K562 (cell line): ENCODE measurements around the gene NEK5. TPM values are rescaled to one million over a fixed set of nuclear protein-coding genes. Genes with fewer than 3 reads are reported as not detected.
A peak's percentile ranks its signal among the peaks of the same experiment; 100 is the strongest.

Experiments
- ATAC-seq: fragments of 200-7000 bp; cut with Tn5 transposase; 3 replicates; pipeline ENCODE4 v1.9.1; 2020; ENCODE audit warnings: moderate library complexity
- BruUV-seq: library from RNA; stranded (reverse); fragments of 400-500 nt; replicated peaks from 2 replicates; lab custom pipeline; 2021; lab: Mats Ljungman, UMichigan
- CTCF ChIA-PET: fragments of 300-600 bp; formaldehyde crosslinking; extraction: SDS; loops from one replicate; lab custom pipeline; 2021; ENCODE audit warnings: low intra/inter-chr PET ratio; lab: Yijun Ruan, JAX
- POLR2A ChIA-PET: fragments of 300-600, 350-650 bp; sonication (Branson Sonifier 250); formaldehyde crosslinking; extraction: SDS; loops from one replicate; lab custom pipeline; 2021; ENCODE audit warnings: antibody characterized with exemption, inconsistent platforms; lab: Yijun Ruan, JAX
- DNase-seq, 4 experiments: peaks; one replicate each; pipeline versions ENCODE4 v3.0.0 to v3.0.0-alpha.2; 2011 to 2018; ENCODE audit warnings: low spot score in 3 of 4, mixed read lengths in 3 of 4; ENCODE audit errors: extremely low read depth in 1 of 4
- FAIRE-seq: peaks from 2 replicates; lab custom pipeline; 2011; peaks lifted over from hg19 to GRCh38; lab: Jason Lieb, UNC
- H2AFZ ChIP-seq: 2 replicates; pipeline ENCODE4 v1.6.0; 2011; ENCODE audit warnings: low read depth, low read length, control low read depth, inconsistent platforms
- H3K27ac ChIP-seq: fragments of 200-600 bp; 3 replicates; pipeline ENCODE4 v1.8.0; 2011; ENCODE audit warnings: low read depth, mild to moderate bottlenecking, control low read depth, inconsistent platforms, low read length, moderate library complexity, mixed read lengths; ENCODE audit errors: extremely low read depth
- H3K27me3 ChIP-seq, 2 experiments: fragments of 300-600 bp in 1 of 2; 2 replicates in 1 of 2; 3 replicates in 1 of 2; pipeline versions ENCODE4 v1.6.0 to v1.8.0; 2011; ENCODE audit warnings: inconsistent platforms in 2 of 2, low read length in 2 of 2, mild to moderate bottlenecking in 1 of 2, mixed read lengths in 1 of 2, moderate library complexity in 1 of 2; ENCODE audit not compliant: control insufficient read depth in 2 of 2, insufficient read depth in 2 of 2
- H3K36me3 ChIP-seq: fragments of 300-600 bp; 3 replicates; pipeline ENCODE4 v1.8.0; 2011; ENCODE audit warnings: mild to moderate bottlenecking, low read length, inconsistent platforms; ENCODE audit not compliant: control insufficient read depth, insufficient read depth
- H3K4me1 ChIP-seq, 2 experiments: fragments of 200-600 bp in 1 of 2; replicated peaks in 1 of 2; 2 replicates in 1 of 2; 3 replicates in 1 of 2; pipeline versions ENCODE4 v1.5.1 to v1.8.0; 2011; ENCODE audit warnings: inconsistent platforms in 2 of 2, low read length in 2 of 2, mild to moderate bottlenecking in 1 of 2, mixed read lengths in 1 of 2, moderate library complexity in 1 of 2; ENCODE audit not compliant: control insufficient read depth in 2 of 2, insufficient read depth in 2 of 2
- H3K4me2 ChIP-seq: 2 replicates; pipeline ENCODE4 v1.6.1; 2011; ENCODE audit warnings: low read length, control low read depth, inconsistent platforms, mixed read lengths; ENCODE audit not compliant: insufficient read depth
- H3K4me3 ChIP-seq: fragments of 200-600 bp; sonication (generic), shearing (Covaris generic); 2 replicates; pipeline ENCODE4 v1.5.1; 2016; ENCODE audit warnings: control low read depth, inconsistent platforms
- H3K79me2 ChIP-seq: fragments of 200-600 bp; 3 replicates; pipeline ENCODE4 v1.8.0; 2011; ENCODE audit warnings: low read length, inconsistent platforms; ENCODE audit not compliant: control insufficient read depth, insufficient read depth
- H3K9ac ChIP-seq, 2 experiments: 2 replicates each; pipeline versions ENCODE4 v1.6.0 to v1.6.1; 2011; ENCODE audit warnings: low read depth in 2 of 2, low read length in 2 of 2, control low read depth in 1 of 2, inconsistent platforms in 1 of 2, mild to moderate bottlenecking in 1 of 2, mixed read lengths in 1 of 2; ENCODE audit not compliant: insufficient read depth in 1 of 2
- H3K9me1 ChIP-seq: one replicate; pipeline ENCODE4 v1.6.0; 2011; ENCODE audit warnings: inconsistent platforms, mild to moderate bottlenecking, low read length, moderate library complexity; ENCODE audit not compliant: control insufficient read depth, insufficient read depth
- H3K9me3 ChIP-seq: replicated peaks from 2 replicates; pipeline ENCODE4 v1.5.1; 2011; ENCODE audit warnings: low read depth, low read length, inconsistent platforms; ENCODE audit not compliant: control insufficient read depth, insufficient read depth
- H4K20me1 ChIP-seq: replicated peaks from 2 replicates; pipeline ENCODE4 v1.6.1; 2011; ENCODE audit warnings: low read length, inconsistent platforms, mixed read lengths; ENCODE audit not compliant: control insufficient read depth, insufficient read depth
- CTCF ChIP-seq, 3 experiments: IDR thresholded peaks in 2 of 3; conservative IDR thresholded peaks in 1 of 3; 2 replicates each; pipeline ENCODE4 v1.5.1; 2011 to 2012; ENCODE audit warnings: low read length in 3 of 3, mild to moderate bottlenecking in 3 of 3, control low read depth in 2 of 3, improper control_type of control experiment in 1 of 3, inconsistent platforms in 1 of 3, low read depth in 1 of 3, mixed read lengths in 1 of 3, moderate library complexity in 1 of 3; ENCODE audit not compliant: insufficient read depth in 2 of 3
- GATA2 ChIP-seq: sonication (generic); formaldehyde crosslinking; IDR thresholded peaks from 2 replicates; pipeline ENCODE4 v1.4.0; 2020; ENCODE audit warnings: mild to moderate bottlenecking, missing genetic modification reagents
- RNF2 ChIP-seq: sonication (generic); IDR thresholded peaks from 2 replicates; pipeline ENCODE4 v1.6.1; 2016
- WGBS: fragments of 100-300 bp; shearing (Covaris generic); methylation state at CpG from one replicate; pipeline ENCODE4 v1.1.6; 2016; ENCODE audit warnings: low coverage, mixed read lengths; ENCODE audit not compliant: insufficient coverage; ENCODE audit errors: missing lambda C conversion rate; 5-methylcytosine and 5-hydroxymethylcytosine counted together
- in situ Hi-C: fragments of 300-500 bp; cut with MboI; formaldehyde crosslinking; loops from 4 replicates; pipeline ENCODE4 v1.15.0; 2018; ENCODE audit warnings: inconsistent platforms, mixed read lengths
- intact Hi-C: fragments of 100-400 bp; cut with micrococcal nuclease; formaldehyde crosslinking; loops from 2 replicates; pipeline ENCODE4 v1.14.2; 2022
- polyA plus RNA-seq, 8 experiments: library from polyadenylated mRNA; depleted of rRNA in 4 of 8; stranded (reverse) in 5 of 8; unstranded in 3 of 8; fragments of >200 nt; fragmentation: Nextera tagmentation in 2 of 8; fragmentation: Illumina TruSeq in 1 of 8; extraction: Ambion mirVana in 2 of 8; extraction: Trizol in 1 of 8; gene quantifications; 2 replicates each; pipeline versions ENCODE4 v1.2.1 to v1.2.3, GENCODE V29; 2011 to 2014; ENCODE audit warnings: inconsistent platforms in 1 of 8, missing spikeins in 1 of 8
- total RNA-seq, 7 experiments: library from RNA; depleted of rRNA in 6 of 7; stranded (reverse); fragments of >200 nt in 6 of 7; fragmentation: Illumina TruSeq in 2 of 7; extraction: Trizol in 2 of 7; gene quantifications; 2 replicates each; pipeline versions ENCODE4 v1.2.1 to v1.2.3, GENCODE V29; 2011 to 2021; ENCODE audit warnings: low replicate concordance in 1 of 7
- TF ChIP-seq, protein P1 (sequence below): fragments of 450-650 bp; formaldehyde crosslinking; IDR thresholded peaks from 2 replicates; pipeline ENCODE4 v1.4.0; 2022; ENCODE audit warnings: mild to moderate bottlenecking, moderate library complexity
- TF ChIP-seq, protein P2 (sequence below): fragments of 450-650 bp; IDR thresholded peaks from 2 replicates; pipeline ENCODE4 v1.6.1; 2016; ENCODE audit warnings: mild to moderate bottlenecking, moderate library complexity
- TF ChIP-seq, protein P3 (sequence below): sonication (generic); formaldehyde crosslinking; IDR thresholded peaks from 2 replicates; pipeline ENCODE4 v1.5.0; 2020; ENCODE audit warnings: missing genetic modification reagents

NEK5 gene
- total and polyA plus RNA-seq, 9 of the 15 experiments (the other 6 are each of a cell fraction or from before 2014, with no cell fraction given) = 0.09 to 0.44 (median 0.33) TPM

GRCh38 chr13:52026246-52026626 is 102.6 kb downstream of the NEK5 start:
- intact Hi-C loops (no loop called here), in situ Hi-C loops (no loop called here)
- WGBS = 96% methylated on average over 3 of the region's 3 CpGs
- peak in 1 of 4 experiments; percentile 15 for DNase-seq
- TF ChIP-seq GATA2 (CRISPR knock-in tag) (no peak), RNF2 (no peak), CTCF (IDR thresholded peaks at IDR 0.05 in 2 of 3, conservative IDR thresholded peaks at IDR 0.05 in 1 of 3; ENCODE audit: insufficient read depth in 2 of 3, low read depth in 1 of 3, low read length in 3 of 3) (peak in 1 of 3 experiments; percentile 35; a peak in 2 of 6 replicates)
- TF ChIP-seq, protein P1, sequence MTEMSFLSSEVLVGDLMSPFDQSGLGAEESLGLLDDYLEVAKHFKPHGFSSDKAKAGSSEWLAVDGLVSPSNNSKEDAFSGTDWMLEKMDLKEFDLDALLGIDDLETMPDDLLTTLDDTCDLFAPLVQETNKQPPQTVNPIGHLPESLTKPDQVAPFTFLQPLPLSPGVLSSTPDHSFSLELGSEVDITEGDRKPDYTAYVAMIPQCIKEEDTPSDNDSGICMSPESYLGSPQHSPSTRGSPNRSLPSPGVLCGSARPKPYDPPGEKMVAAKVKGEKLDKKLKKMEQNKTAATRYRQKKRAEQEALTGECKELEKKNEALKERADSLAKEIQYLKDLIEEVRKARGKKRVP (CRISPR knock-in tag) = no peak
- TF ChIP-seq, protein P2, sequence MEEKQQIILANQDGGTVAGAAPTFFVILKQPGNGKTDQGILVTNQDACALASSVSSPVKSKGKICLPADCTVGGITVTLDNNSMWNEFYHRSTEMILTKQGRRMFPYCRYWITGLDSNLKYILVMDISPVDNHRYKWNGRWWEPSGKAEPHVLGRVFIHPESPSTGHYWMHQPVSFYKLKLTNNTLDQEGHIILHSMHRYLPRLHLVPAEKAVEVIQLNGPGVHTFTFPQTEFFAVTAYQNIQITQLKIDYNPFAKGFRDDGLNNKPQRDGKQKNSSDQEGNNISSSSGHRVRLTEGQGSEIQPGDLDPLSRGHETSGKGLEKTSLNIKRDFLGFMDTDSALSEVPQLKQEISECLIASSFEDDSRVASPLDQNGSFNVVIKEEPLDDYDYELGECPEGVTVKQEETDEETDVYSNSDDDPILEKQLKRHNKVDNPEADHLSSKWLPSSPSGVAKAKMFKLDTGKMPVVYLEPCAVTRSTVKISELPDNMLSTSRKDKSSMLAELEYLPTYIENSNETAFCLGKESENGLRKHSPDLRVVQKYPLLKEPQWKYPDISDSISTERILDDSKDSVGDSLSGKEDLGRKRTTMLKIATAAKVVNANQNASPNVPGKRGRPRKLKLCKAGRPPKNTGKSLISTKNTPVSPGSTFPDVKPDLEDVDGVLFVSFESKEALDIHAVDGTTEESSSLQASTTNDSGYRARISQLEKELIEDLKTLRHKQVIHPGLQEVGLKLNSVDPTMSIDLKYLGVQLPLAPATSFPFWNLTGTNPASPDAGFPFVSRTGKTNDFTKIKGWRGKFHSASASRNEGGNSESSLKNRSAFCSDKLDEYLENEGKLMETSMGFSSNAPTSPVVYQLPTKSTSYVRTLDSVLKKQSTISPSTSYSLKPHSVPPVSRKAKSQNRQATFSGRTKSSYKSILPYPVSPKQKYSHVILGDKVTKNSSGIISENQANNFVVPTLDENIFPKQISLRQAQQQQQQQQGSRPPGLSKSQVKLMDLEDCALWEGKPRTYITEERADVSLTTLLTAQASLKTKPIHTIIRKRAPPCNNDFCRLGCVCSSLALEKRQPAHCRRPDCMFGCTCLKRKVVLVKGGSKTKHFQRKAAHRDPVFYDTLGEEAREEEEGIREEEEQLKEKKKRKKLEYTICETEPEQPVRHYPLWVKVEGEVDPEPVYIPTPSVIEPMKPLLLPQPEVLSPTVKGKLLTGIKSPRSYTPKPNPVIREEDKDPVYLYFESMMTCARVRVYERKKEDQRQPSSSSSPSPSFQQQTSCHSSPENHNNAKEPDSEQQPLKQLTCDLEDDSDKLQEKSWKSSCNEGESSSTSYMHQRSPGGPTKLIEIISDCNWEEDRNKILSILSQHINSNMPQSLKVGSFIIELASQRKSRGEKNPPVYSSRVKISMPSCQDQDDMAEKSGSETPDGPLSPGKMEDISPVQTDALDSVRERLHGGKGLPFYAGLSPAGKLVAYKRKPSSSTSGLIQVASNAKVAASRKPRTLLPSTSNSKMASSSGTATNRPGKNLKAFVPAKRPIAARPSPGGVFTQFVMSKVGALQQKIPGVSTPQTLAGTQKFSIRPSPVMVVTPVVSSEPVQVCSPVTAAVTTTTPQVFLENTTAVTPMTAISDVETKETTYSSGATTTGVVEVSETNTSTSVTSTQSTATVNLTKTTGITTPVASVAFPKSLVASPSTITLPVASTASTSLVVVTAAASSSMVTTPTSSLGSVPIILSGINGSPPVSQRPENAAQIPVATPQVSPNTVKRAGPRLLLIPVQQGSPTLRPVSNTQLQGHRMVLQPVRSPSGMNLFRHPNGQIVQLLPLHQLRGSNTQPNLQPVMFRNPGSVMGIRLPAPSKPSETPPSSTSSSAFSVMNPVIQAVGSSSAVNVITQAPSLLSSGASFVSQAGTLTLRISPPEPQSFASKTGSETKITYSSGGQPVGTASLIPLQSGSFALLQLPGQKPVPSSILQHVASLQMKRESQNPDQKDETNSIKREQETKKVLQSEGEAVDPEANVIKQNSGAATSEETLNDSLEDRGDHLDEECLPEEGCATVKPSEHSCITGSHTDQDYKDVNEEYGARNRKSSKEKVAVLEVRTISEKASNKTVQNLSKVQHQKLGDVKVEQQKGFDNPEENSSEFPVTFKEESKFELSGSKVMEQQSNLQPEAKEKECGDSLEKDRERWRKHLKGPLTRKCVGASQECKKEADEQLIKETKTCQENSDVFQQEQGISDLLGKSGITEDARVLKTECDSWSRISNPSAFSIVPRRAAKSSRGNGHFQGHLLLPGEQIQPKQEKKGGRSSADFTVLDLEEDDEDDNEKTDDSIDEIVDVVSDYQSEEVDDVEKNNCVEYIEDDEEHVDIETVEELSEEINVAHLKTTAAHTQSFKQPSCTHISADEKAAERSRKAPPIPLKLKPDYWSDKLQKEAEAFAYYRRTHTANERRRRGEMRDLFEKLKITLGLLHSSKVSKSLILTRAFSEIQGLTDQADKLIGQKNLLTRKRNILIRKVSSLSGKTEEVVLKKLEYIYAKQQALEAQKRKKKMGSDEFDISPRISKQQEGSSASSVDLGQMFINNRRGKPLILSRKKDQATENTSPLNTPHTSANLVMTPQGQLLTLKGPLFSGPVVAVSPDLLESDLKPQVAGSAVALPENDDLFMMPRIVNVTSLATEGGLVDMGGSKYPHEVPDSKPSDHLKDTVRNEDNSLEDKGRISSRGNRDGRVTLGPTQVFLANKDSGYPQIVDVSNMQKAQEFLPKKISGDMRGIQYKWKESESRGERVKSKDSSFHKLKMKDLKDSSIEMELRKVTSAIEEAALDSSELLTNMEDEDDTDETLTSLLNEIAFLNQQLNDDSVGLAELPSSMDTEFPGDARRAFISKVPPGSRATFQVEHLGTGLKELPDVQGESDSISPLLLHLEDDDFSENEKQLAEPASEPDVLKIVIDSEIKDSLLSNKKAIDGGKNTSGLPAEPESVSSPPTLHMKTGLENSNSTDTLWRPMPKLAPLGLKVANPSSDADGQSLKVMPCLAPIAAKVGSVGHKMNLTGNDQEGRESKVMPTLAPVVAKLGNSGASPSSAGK = 0 out of 2 replicates have a peak, but pooled peaks have one; percentile 7
- TF ChIP-seq, protein P3, sequence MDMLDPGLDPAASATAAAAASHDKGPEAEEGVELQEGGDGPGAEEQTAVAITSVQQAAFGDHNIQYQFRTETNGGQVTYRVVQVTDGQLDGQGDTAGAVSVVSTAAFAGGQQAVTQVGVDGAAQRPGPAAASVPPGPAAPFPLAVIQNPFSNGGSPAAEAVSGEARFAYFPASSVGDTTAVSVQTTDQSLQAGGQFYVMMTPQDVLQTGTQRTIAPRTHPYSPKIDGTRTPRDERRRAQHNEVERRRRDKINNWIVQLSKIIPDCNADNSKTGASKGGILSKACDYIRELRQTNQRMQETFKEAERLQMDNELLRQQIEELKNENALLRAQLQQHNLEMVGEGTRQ = no peak
- peak; percentile 35 for FAIRE-seq
- no peak overlapping the region for H3K9ac ChIP-seq
- H3K27me3 ChIP-seq = no peaks in the 10 kb centered on the region
- H3K27ac ChIP-seq = no peak overlapping the region
- POLR2A ChIA-PET = no interaction called here
- peaks cover 60% of the 10 kb centered on the region for H3K36me3 ChIP-seq
- BruUV-seq = no TSS peak
- peaks cover 3% of the 10 kb centered on the region for H3K9me1 ChIP-seq
- peaks cover 23% of the 10 kb centered on the region; the same call in 2 of the 3 replicates for H3K79me2 ChIP-seq
- peak; percentile 42; the same call in 2 of the 3 replicates for ATAC-seq
- H3K9me3 ChIP-seq = peaks cover 7% of the 10 kb centered on the region
- no peak overlapping the region for H2AFZ ChIP-seq
- H3K4me1 ChIP-seq = peaks cover 3% of the 10 kb centered on the region in 2 experiments; a peak in 2 of 5 replicates
- CTCF ChIA-PET = no interaction called here
- H4K20me1 ChIP-seq = no peaks in the 10 kb centered on the region
- no peak overlapping the region for H3K4me3 ChIP-seq
- no peak overlapping the region for H3K4me2 ChIP-seq
